Mesenchymal stem cell (in vitro differentiated cells and primary cell): ENCODE data around the gene ATPAF1.

Source experiments
- DNase-seq: peaks from one replicate; pipeline ENCODE4 v3.0.0-alpha.2; 2013
- H2AFZ ChIP-seq: one replicate; pipeline ENCODE4 v1.6.1; 2013; ENCODE audit warnings: low read depth, mild to moderate bottlenecking, control low read depth, inconsistent platforms, low read length, moderate library complexity
- H2AK5ac ChIP-seq: 2 replicates; pipeline ENCODE4 v1.6.1; 2013; ENCODE audit warnings: low read length, moderate library complexity, mild to moderate bottlenecking, inconsistent platforms; ENCODE audit not compliant: severe bottlenecking
- H2BK120ac ChIP-seq: one replicate; pipeline ENCODE4 v1.6.1; 2013; ENCODE audit warnings: low read depth, mild to moderate bottlenecking, inconsistent platforms, low read length, moderate library complexity
- H2BK12ac ChIP-seq, 2 experiments: one replicate each; pipeline ENCODE4 v1.6.1; 2013; ENCODE audit warnings: inconsistent platforms in 2 of 2, low read length in 2 of 2, mild to moderate bottlenecking in 2 of 2, moderate library complexity in 2 of 2, control low read depth in 1 of 2
- H2BK15ac ChIP-seq: one replicate; pipeline ENCODE4 v1.6.1; 2013; ENCODE audit warnings: mild to moderate bottlenecking, low read depth, inconsistent platforms; ENCODE audit not compliant: poor library complexity, severe bottlenecking
- H2BK5ac ChIP-seq: 2 replicates; pipeline ENCODE4 v1.6.1; 2013; ENCODE audit warnings: low read depth, mild to moderate bottlenecking, low read length, control low read depth, inconsistent platforms; ENCODE audit not compliant: poor library complexity, severe bottlenecking
- H3K14ac ChIP-seq, 2 experiments: one replicate each; pipeline ENCODE4 v1.6.1; 2013; ENCODE audit warnings: inconsistent platforms in 2 of 2, low read length in 2 of 2, control low read depth in 1 of 2, mild to moderate bottlenecking in 1 of 2, moderate library complexity in 1 of 2
- H3K18ac ChIP-seq, 2 experiments: one replicate each; pipeline ENCODE4 v1.6.1; 2013; ENCODE audit warnings: inconsistent platforms in 2 of 2, low read length in 2 of 2, control low read depth in 1 of 2, low read depth in 1 of 2, mild to moderate bottlenecking in 1 of 2
- H3K23ac ChIP-seq, 2 experiments: one replicate each; pipeline ENCODE4 v1.6.1; 2013; ENCODE audit warnings: inconsistent platforms in 2 of 2, low read length in 2 of 2, mild to moderate bottlenecking in 2 of 2, moderate library complexity in 2 of 2, control low read depth in 1 of 2
- H3K27ac ChIP-seq: 2 replicates; pipeline ENCODE4 v1.5.1; 2013; ENCODE audit warnings: mild to moderate bottlenecking, moderate library complexity, low read length, control low read depth, inconsistent platforms; ENCODE audit not compliant: poor library complexity, severe bottlenecking
- H3K27me3 ChIP-seq, 2 experiments: 2 replicates each; pipeline versions ENCODE4 v1.6.1 to v1.7.0; 2013; ENCODE audit warnings: low read length in 2 of 2, mild to moderate bottlenecking in 2 of 2, moderate library complexity in 2 of 2, control low read depth in 1 of 2, inconsistent platforms in 1 of 2; ENCODE audit not compliant: control insufficient read depth in 1 of 2, insufficient read depth in 1 of 2
- H3K36me3 ChIP-seq, 2 experiments: 2 replicates each; pipeline versions ENCODE4 v1.6.1 to v1.7.0; 2013; ENCODE audit warnings: low read length in 2 of 2, control low read depth in 1 of 2, inconsistent platforms in 1 of 2, low read depth in 1 of 2, mild to moderate bottlenecking in 1 of 2; ENCODE audit not compliant: insufficient read depth in 2 of 2, control insufficient read depth in 1 of 2
- H3K4ac ChIP-seq, 2 experiments: one replicate each; pipeline ENCODE4 v1.6.1; 2013; ENCODE audit warnings: inconsistent platforms in 2 of 2, low read length in 2 of 2, mild to moderate bottlenecking in 2 of 2, moderate library complexity in 2 of 2, control low read depth in 1 of 2, low read depth in 1 of 2
- H3K4me1 ChIP-seq: 2 replicates; pipeline ENCODE4 v1.6.1; 2013; ENCODE audit warnings: low read depth, low read length, control low read depth; ENCODE audit not compliant: control insufficient read depth, insufficient read depth
- H3K4me2 ChIP-seq: 2 replicates; pipeline ENCODE4 v1.6.1; 2013; ENCODE audit warnings: low read length, mild to moderate bottlenecking, inconsistent platforms; ENCODE audit not compliant: poor library complexity, severe bottlenecking
- H3K4me3 ChIP-seq, 2 experiments: 2 replicates each; pipeline versions ENCODE4 v1.5.1 to v1.7.0; 2013; ENCODE audit warnings: low read length in 2 of 2, mild to moderate bottlenecking in 2 of 2, control low read depth in 1 of 2, low read depth in 1 of 2; ENCODE audit not compliant: insufficient read depth in 1 of 2
- H3K79me1 ChIP-seq: replicated peaks from 2 replicates; pipeline ENCODE4 v1.6.1; 2013; ENCODE audit warnings: mild to moderate bottlenecking, control low read depth, low read length, inconsistent platforms; ENCODE audit not compliant: poor library complexity, severe bottlenecking
- H3K9ac ChIP-seq: 2 replicates; pipeline ENCODE4 v1.7.0; 2013; ENCODE audit warnings: mild to moderate bottlenecking, low read length, moderate library complexity
- H3K9me3 ChIP-seq: 2 replicates; pipeline ENCODE4 v1.7.0; 2013; ENCODE audit warnings: mild to moderate bottlenecking, low read length; ENCODE audit not compliant: control insufficient read depth
- H4K8ac ChIP-seq: one replicate; pipeline ENCODE4 v1.6.1; 2013; ENCODE audit warnings: inconsistent platforms, mild to moderate bottlenecking, low read length, moderate library complexity
- H4K91ac ChIP-seq: one replicate; pipeline ENCODE4 v1.6.1; 2013; ENCODE audit warnings: mild to moderate bottlenecking, low read length, inconsistent platforms
- WGBS: methylation state at CpG from one replicate; pipeline ENCODE4 v1.1.7; 2013; ENCODE audit warnings: mixed read lengths; 5-methylcytosine and 5-hydroxymethylcytosine counted together

ATPAF1 gene

DNA sequence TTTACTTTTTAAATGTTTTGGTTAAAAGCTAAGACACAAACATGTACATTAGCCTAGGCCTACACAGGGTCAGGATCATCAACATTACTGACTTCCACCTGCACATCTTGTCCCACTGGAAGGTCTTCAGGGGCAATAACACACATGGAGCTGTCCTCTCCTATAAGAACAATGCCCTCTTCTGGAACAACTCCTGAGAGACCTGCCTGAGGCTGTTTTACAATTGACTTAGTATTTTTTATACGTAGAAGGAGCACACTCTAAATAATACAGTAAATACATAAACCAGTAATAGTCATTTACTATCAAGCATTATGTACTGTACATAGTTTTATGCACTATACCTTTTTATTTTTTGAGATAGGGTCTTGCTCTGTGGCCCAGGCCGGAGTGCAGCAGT lies 37.4 kb downstream of the ATPAF1 start:
- no peak overlapping the region for H4K91ac ChIP-seq
- H3K27ac ChIP-seq = no peak overlapping the region
- H3K9me3 ChIP-seq = no peaks in the 10 kb centered on the region
- H3K4me2 ChIP-seq = no peak overlapping the region
- H3K79me1 ChIP-seq = no peaks in the 10 kb centered on the region
- H3K23ac ChIP-seq = no peak overlapping the region
- no peak overlapping the region for H2BK5ac ChIP-seq
- H3K4ac ChIP-seq = no peak overlapping the region
- no peak overlapping the region for H2BK12ac ChIP-seq
- H3K4me3 ChIP-seq = no peak overlapping the region
- H2BK15ac ChIP-seq = no peak overlapping the region
- H2AFZ ChIP-seq = no peak overlapping the region
- no peak overlapping the region for H2BK120ac ChIP-seq
- 97% methylated on average over 1 of the region's 2 CpGs for WGBS
- no peak overlapping the region for H4K8ac ChIP-seq
- no peak overlapping the region for H3K9ac ChIP-seq
- no peak overlapping the region for H3K18ac ChIP-seq
- H3K4me1 ChIP-seq = no peaks in the 10 kb centered on the region
- H3K36me3 ChIP-seq = peaks cover 13 to 52% of the 10 kb centered on the region in 2 experiments
- no peaks in the 10 kb centered on the region for H3K27me3 ChIP-seq
- H3K14ac ChIP-seq = no peak overlapping the region
- no peak for DNase-seq
- H2AK5ac ChIP-seq = no peak overlapping the region

- H3K14ac ChIP-seq = peak overlapping the region in 1 of 2 experiments; percentile 53
- peaks cover 5% of the 10 kb centered on the region for H3K4me1 ChIP-seq
- no peaks in the 10 kb centered on the region for H3K36me3 ChIP-seq
- 66% methylated on average over 4 of the region's 4 CpGs for WGBS
- no peak overlapping the region for H2BK120ac ChIP-seq
- H3K18ac ChIP-seq = no peak overlapping the region
- DNase-seq = peak; percentile 33
- no peak overlapping the region for H2AFZ ChIP-seq
- no peak overlapping the region for H2BK12ac ChIP-seq
- no peak overlapping the region for H2BK5ac ChIP-seq
- H2AK5ac ChIP-seq = no peak overlapping the region
- H3K79me1 ChIP-seq = no peaks in the 10 kb centered on the region
- no peaks in the 10 kb centered on the region for H3K9me3 ChIP-seq
- no peak overlapping the region for H3K4me3 ChIP-seq
- H4K91ac ChIP-seq = no peak overlapping the region
- no peak overlapping the region for H4K8ac ChIP-seq
- H3K23ac ChIP-seq = no peak overlapping the region
- H3K27ac ChIP-seq = no peak overlapping the region
- H3K4ac ChIP-seq = no peak overlapping the region
- H2BK15ac ChIP-seq = no peak overlapping the region
- no peak overlapping the region for H3K4me2 ChIP-seq
- H3K27me3 ChIP-seq = peaks cover 4 to 10% of the 10 kb centered on the region in 2 experiments
- H3K9ac ChIP-seq = no peak overlapping the region
Measured at GRCh38 chr1:46623743-46624644, 44.2 kb downstream of the ATPAF1 start.

GRCh38 chr1:46622344-46622743 lies 45.8 kb downstream of the ATPAF1 start:
- Histone ChIP-seq H2BK120ac (no peak overlapping the region), H2BK5ac (no peak overlapping the region), H3K27ac (no peak overlapping the region), H4K91ac (no peak overlapping the region), H3K9ac (peak overlapping the region; percentile 42), H3K18ac (no peak overlapping the region), H3K14ac (no peak overlapping the region), H2BK12ac (no peak overlapping the region), H3K4me1 (peaks cover 5% of the 10 kb centered on the region), H3K4me2 (peak overlapping the region; percentile 13), H3K27me3 (peaks cover 4 to 13% of the 10 kb centered on the region in 2 experiments), H4K8ac (no peak overlapping the region), H3K79me1 (no peaks in the 10 kb centered on the region), H2AK5ac (no peak overlapping the region), H2BK15ac (no peak overlapping the region), H2AFZ (no peak overlapping the region), H3K4me3 (peak overlapping the region in 1 of 2 experiments; percentile 34), H3K4ac (no peak overlapping the region), H3K9me3 (no peaks in the 10 kb centered on the region), H3K36me3 (no peaks in the 10 kb centered on the region), H3K23ac (no peak overlapping the region)
- DNase-seq = peak; percentile 44
- WGBS = 68% methylated on average over 3 of the region's 3 CpGs

DNA sequence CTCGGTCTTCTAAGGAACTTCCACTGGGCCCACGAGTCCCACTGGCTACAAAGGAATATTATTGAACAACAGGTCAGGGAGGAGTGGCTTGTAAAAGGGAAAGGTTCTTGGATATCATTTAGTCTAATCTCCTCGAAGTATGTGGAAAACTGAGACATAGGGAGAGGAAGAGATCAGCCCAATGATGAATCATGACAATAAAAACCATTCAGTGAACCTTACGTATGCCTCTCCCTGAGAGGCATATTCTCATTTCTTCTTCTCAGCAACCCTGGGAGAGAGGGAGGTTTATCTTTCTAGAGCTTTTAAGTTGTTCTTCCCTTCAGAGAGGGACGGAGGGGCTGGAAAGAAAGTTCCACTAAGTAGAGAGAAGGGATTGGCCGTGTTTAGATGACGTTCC lies 46.2 kb downstream of the ATPAF1 start:
- H2BK15ac ChIP-seq = no peak overlapping the region
- no peaks in the 10 kb centered on the region for H3K79me1 ChIP-seq
- H4K8ac ChIP-seq = no peak overlapping the region
- peak overlapping the region; percentile 42 for H3K9ac ChIP-seq
- peaks cover 7% of the 10 kb centered on the region for H3K4me1 ChIP-seq
- H2BK12ac ChIP-seq = no peak overlapping the region
- H2BK5ac ChIP-seq = no peak overlapping the region
- H3K14ac ChIP-seq = no peak overlapping the region
- no peak overlapping the region for H3K18ac ChIP-seq
- H4K91ac ChIP-seq = no peak overlapping the region
- H2BK120ac ChIP-seq = no peak overlapping the region
- peak overlapping the region in 1 of 2 experiments; percentile 34 for H3K4me3 ChIP-seq
- no peaks in the 10 kb centered on the region for H3K9me3 ChIP-seq
- no peak overlapping the region for H2AK5ac ChIP-seq
- WGBS = 78% methylated on average over 6 of the region's 7 CpGs
- DNase-seq = no peak
- peak overlapping the region; percentile 13 for H3K4me2 ChIP-seq
- peaks cover 4 to 13% of the 10 kb centered on the region in 2 experiments for H3K27me3 ChIP-seq
- no peak overlapping the region for H2AFZ ChIP-seq
- no peak overlapping the region for H3K23ac ChIP-seq
- H3K4ac ChIP-seq = no peak overlapping the region
- no peak overlapping the region for H3K27ac ChIP-seq
- no peaks in the 10 kb centered on the region for H3K36me3 ChIP-seq
